GM12878 (cell line): ENCODE results near the gene TCOF1. TPM values are rescaled to one million over a fixed set of nuclear protein-coding genes. Genes with fewer than 3 reads are reported as not detected.

Experiments
- BACH1 ChIP-seq: fragments of 450-650 bp; IDR thresholded peaks from 2 replicates; pipeline ENCODE4 v1.6.1; 2017; ENCODE audit warnings: mild to moderate bottlenecking, borderline replicate concordance
- BCL11A ChIP-seq: IDR thresholded peaks from 2 replicates; pipeline ENCODE4 v1.6.1; 2011; ENCODE audit warnings: low read depth, low read length
- BMI1 ChIP-seq: fragments of 450-650 bp; IDR thresholded peaks from 2 replicates; pipeline ENCODE4 v1.6.1; 2016; ENCODE audit warnings: mild to moderate bottlenecking, moderate library complexity, borderline replicate concordance
- ESRRA ChIP-seq: IDR thresholded peaks from 2 replicates; pipeline ENCODE4 v1.6.1; 2012; ENCODE audit warnings: mild to moderate bottlenecking, low read length, improper control_type of control experiment
- MYC ChIP-seq: IDR thresholded peaks from 2 replicates; pipeline ENCODE4 v1.6.1; 2011; ENCODE audit warnings: mild to moderate bottlenecking, low read length, moderate library complexity, inconsistent platforms; ENCODE audit not compliant: insufficient read depth, insufficient replicate concordance, insufficient read length, severe bottlenecking
- NFYB ChIP-seq: IDR thresholded peaks from 2 replicates; pipeline ENCODE4 v1.6.1; 2011; ENCODE audit warnings: low read depth, mild to moderate bottlenecking, low read length, improper control_type of control experiment, moderate library complexity; ENCODE audit not compliant: insufficient read depth
- NR2C1 ChIP-seq: fragments of 450-650 bp; IDR thresholded peaks from 2 replicates; pipeline ENCODE4 v1.6.1; 2017; ENCODE audit warnings: antibody characterized with exemption, mild to moderate bottlenecking, moderate library complexity
- PAX5 ChIP-seq: IDR thresholded peaks from 2 replicates; pipeline ENCODE4 v1.6.1; 2011; ENCODE audit warnings: low read depth, low read length, borderline replicate concordance
- SMAD5 ChIP-seq: IDR thresholded peaks from 2 replicates; pipeline ENCODE4 v1.6.1; 2016; ENCODE audit warnings: antibody characterized with exemption, low read depth
- SMARCA5 ChIP-seq: fragments of 450-650 bp; IDR thresholded peaks from 2 replicates; pipeline ENCODE4 v1.6.1; 2017; ENCODE audit warnings: mild to moderate bottlenecking
- SP1 ChIP-seq: IDR thresholded peaks from one replicate; pipeline ENCODE4 v1.6.1; 2011; ENCODE audit warnings: low read depth, low read length
- SUZ12 ChIP-seq: fragments of 200-600 bp; sonication (generic); IDR thresholded peaks from one replicate; pipeline ENCODE4 v1.6.1; 2018; ENCODE audit warnings: antibody characterized with exemption, mild to moderate bottlenecking; ENCODE audit not compliant: unreplicated experiment
- TARDBP ChIP-seq: IDR thresholded peaks from 2 replicates; pipeline ENCODE4 v1.6.1; 2016; ENCODE audit warnings: borderline replicate concordance
- TCF12 ChIP-seq: IDR thresholded peaks from 2 replicates; pipeline ENCODE4 v1.6.1; 2011; ENCODE audit warnings: low read depth, mild to moderate bottlenecking, low read length
- polyA plus RNA-seq, 11 experiments: library from polyadenylated mRNA; depleted of rRNA in 4 of 11; unstranded in 6 of 11; stranded (reverse) in 5 of 11; fragments of >200 nt; fragmentation: Nextera tagmentation in 4 of 11; fragmentation: Illumina TruSeq in 1 of 11; extraction: Ambion mirVana in 4 of 11; extraction: Trizol in 1 of 11; gene quantifications; 1 replicate in 1 of 11; 2 replicates in 10 of 11; pipeline versions ENCODE4 v1.2.1 to v1.2.3, GENCODE V29; 2011 to 2016; ENCODE audit warnings: inconsistent platforms in 2 of 11, missing spikeins in 2 of 11, low read depth in 1 of 11
- total RNA-seq, 4 experiments: library from RNA; depleted of rRNA in 3 of 4; stranded (reverse); fragments of >200 nt in 3 of 4; fragmentation: Illumina TruSeq in 1 of 4; extraction: Trizol in 1 of 4; gene quantifications; 2 replicates each; pipeline versions ENCODE4 v1.2.1 to v1.2.3, GENCODE V29; 2013 to 2021
- TF ChIP-seq, protein P1 (sequence below): fragments of 450-650 bp; IDR thresholded peaks from 2 replicates; pipeline ENCODE4 v1.6.1; 2017; ENCODE audit warnings: antibody characterized with exemption, mild to moderate bottlenecking, moderate library complexity
- TF ChIP-seq, protein P2 (sequence below): IDR thresholded peaks from 2 replicates; pipeline ENCODE4 v1.6.1; 2011; ENCODE audit warnings: borderline replicate concordance, low read depth, mild to moderate bottlenecking, moderate library complexity, low read length; ENCODE audit not compliant: insufficient read depth, poor library complexity, severe bottlenecking
- TF ChIP-seq, protein P3 (sequence below): fragments of 450-650 bp; formaldehyde crosslinking; IDR thresholded peaks from 2 replicates; pipeline ENCODE4 v1.4.0; 2022; ENCODE audit warnings: mild to moderate bottlenecking, moderate library complexity
- TF ChIP-seq, protein P4 (sequence below): fragments of 450-650 bp; formaldehyde crosslinking; IDR thresholded peaks from 2 replicates; pipeline ENCODE4 v1.5.0; 2022; ENCODE audit warnings: mild to moderate bottlenecking, missing genetic modification characterization

The TCOF1 gene
- total and polyA plus RNA-seq, 10 of the 15 experiments (the other 5 are each of a cell fraction or from before 2014, with no cell fraction given): 8.7 to 83.9 (median 38.9) TPM

DNA sequence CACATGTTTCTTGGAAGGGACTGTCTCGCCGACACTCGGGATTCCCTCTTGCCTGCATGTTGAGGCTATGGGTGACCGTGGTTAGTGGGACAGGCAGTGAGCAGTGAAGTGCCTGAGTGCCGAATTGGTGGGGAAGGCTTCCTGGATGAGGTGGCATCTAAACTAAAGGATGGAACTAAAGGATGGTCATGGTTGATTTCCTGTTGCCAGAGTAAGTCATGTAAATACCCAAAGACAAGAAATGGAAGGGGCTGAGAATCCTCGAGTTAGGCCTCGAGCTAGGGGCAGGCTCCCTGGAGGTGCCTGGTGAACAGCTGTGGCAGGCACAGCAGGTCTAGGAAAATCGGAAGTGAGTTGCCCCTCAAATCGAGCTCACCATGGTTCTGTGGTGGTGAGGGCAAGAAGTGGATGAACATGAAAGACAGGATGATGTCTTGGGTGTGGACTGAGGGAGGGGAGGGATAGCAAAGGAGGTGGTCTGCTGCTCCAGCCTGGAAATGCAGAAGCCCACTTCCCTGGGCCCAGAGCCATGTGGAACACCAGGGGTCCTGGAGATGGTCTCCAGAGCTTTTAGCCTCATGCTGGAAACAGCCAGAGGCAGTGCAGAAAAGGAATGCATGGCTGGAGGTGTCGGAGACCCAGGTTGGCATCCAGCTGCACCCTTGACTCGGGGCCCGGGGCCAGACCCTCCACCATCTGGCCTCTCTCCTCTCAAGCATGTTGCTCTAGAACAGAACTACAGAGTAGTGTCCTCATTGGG lies 43.0 kb downstream of the TCOF1 start (continued):
- TF ChIP-seq ESRRA (no peak), BCL11A (peak; percentile 73), TCF12 (peak; percentile 41; the same call in 1 of the 2 replicates), SMARCA5 (0 out of 2 replicates have a peak, but pooled peaks have one; percentile 16), BMI1 (0 out of 2 replicates have a peak, but pooled peaks have one; percentile 64), SUZ12 (no peak), SMAD5 (peak; percentile 93), MYC (no peak), BACH1 (peak; percentile 54), NR2C1 (no peak), TARDBP (peak; percentile 72; the same call in 1 of the 2 replicates), SP1 (no peak), NFYB (no peak), PAX5 (peak; percentile 46)
- TF ChIP-seq, protein P1, sequence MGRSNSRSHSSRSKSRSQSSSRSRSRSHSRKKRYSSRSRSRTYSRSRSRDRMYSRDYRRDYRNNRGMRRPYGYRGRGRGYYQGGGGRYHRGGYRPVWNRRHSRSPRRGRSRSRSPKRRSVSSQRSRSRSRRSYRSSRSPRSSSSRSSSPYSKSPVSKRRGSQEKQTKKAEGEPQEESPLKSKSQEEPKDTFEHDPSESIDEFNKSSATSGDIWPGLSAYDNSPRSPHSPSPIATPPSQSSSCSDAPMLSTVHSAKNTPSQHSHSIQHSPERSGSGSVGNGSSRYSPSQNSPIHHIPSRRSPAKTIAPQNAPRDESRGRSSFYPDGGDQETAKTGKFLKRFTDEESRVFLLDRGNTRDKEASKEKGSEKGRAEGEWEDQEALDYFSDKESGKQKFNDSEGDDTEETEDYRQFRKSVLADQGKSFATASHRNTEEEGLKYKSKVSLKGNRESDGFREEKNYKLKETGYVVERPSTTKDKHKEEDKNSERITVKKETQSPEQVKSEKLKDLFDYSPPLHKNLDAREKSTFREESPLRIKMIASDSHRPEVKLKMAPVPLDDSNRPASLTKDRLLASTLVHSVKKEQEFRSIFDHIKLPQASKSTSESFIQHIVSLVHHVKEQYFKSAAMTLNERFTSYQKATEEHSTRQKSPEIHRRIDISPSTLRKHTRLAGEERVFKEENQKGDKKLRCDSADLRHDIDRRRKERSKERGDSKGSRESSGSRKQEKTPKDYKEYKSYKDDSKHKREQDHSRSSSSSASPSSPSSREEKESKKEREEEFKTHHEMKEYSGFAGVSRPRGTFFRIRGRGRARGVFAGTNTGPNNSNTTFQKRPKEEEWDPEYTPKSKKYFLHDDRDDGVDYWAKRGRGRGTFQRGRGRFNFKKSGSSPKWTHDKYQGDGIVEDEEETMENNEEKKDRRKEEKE: peak; percentile 27; the same call in 1 of the 2 replicates
- TF ChIP-seq, protein P2, sequence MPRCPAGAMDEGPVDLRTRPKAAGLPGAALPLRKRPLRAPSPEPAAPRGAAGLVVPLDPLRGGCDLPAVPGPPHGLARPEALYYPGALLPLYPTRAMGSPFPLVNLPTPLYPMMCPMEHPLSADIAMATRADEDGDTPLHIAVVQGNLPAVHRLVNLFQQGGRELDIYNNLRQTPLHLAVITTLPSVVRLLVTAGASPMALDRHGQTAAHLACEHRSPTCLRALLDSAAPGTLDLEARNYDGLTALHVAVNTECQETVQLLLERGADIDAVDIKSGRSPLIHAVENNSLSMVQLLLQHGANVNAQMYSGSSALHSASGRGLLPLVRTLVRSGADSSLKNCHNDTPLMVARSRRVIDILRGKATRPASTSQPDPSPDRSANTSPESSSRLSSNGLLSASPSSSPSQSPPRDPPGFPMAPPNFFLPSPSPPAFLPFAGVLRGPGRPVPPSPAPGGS: peak; percentile 98
- TF ChIP-seq, protein P3, sequence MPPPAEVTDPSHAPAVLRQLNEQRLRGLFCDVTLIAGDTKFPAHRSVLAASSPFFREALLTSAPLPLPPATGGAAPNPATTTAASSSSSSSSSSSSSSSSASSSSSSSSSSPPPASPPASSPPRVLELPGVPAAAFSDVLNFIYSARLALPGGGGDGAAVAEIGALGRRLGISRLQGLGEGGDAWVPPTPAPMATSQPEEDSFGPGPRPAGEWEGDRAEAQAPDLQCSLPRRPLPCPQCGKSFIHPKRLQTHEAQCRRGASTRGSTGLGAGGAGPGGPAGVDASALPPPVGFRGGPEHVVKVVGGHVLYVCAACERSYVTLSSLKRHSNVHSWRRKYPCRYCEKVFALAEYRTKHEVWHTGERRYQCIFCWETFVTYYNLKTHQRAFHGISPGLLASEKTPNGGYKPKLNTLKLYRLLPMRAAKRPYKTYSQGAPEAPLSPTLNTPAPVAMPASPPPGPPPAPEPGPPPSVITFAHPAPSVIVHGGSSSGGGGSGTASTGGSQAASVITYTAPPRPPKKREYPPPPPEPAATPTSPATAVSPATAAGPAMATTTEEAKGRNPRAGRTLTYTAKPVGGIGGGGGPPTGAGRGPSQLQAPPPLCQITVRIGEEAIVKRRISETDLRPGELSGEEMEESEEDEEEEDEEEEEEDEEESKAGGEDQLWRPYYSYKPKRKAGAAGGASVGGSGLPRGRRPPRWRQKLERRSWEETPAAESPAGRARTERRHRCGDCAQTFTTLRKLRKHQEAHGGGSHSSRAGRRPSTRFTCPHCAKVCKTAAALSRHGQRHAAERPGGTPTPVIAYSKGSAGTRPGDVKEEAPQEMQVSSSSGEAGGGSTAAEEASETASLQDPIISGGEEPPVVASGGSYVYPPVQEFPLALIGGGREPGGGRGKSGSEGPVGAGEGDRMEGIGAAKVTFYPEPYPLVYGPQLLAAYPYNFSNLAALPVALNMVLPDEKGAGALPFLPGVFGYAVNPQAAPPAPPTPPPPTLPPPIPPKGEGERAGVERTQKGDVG (CRISPR knock-in tag): peak; percentile 72; the same call in 1 of the 2 replicates
- TF ChIP-seq, protein P4, sequence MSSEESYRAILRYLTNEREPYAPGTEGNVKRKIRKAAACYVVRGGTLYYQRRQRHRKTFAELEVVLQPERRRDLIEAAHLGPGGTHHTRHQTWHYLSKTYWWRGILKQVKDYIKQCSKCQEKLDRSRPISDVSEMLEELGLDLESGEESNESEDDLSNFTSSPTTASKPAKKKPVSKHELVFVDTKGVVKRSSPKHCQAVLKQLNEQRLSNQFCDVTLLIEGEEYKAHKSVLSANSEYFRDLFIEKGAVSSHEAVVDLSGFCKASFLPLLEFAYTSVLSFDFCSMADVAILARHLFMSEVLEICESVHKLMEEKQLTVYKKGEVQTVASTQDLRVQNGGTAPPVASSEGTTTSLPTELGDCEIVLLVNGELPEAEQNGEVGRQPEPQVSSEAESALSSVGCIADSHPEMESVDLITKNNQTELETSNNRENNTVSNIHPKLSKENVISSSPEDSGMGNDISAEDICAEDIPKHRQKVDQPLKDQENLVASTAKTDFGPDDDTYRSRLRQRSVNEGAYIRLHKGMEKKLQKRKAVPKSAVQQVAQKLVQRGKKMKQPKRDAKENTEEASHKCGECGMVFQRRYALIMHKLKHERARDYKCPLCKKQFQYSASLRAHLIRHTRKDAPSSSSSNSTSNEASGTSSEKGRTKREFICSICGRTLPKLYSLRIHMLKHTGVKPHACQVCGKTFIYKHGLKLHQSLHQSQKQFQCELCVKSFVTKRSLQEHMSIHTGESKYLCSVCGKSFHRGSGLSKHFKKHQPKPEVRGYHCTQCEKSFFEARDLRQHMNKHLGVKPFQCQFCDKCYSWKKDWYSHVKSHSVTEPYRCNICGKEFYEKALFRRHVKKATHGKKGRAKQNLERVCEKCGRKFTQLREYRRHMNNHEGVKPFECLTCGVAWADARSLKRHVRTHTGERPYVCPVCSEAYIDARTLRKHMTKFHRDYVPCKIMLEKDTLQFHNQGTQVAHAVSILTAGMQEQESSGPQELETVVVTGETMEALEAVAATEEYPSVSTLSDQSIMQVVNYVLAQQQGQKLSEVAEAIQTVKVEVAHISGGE: no peak
